ENCODE results near the gene ATP13A3. TPM values are rescaled to one million over a fixed set of nuclear protein-coding genes. Genes with fewer than 3 reads are reported as not detected.
"Not testable (repeated sequence)": the region's sequence is repeated elsewhere in the genome, so short reads cannot be mapped to it uniquely, and the experiment has no call there.

Gene ATP13A3
- total RNA-seq, 1 experiment from 2014 or later: 331 TPM

- not testable (repeated sequence) for DNase-seq; H4K20me1 ChIP-seq (ENCODE audit: insufficient read depth, low read depth, low read length); H3K4me3 ChIP-seq (ENCODE audit: low read length); H3K27me3 ChIP-seq (ENCODE audit: low read length); H3K27ac ChIP-seq (ENCODE audit: low read length); H3K4me2 ChIP-seq (ENCODE audit: low read depth, low read length, poor library complexity, severe bottlenecking); H3K79me2 ChIP-seq (ENCODE audit: low read length); H3K36me3 ChIP-seq (ENCODE audit: insufficient read depth, low read length); H2AFZ ChIP-seq (ENCODE audit: low read length); H3K9me2 ChIP-seq (replicated peaks; ENCODE audit: insufficient read depth, low read length); H3K9ac ChIP-seq (ENCODE audit: low read length); H3K9me3 ChIP-seq (ENCODE audit: low read length); H3K4me1 ChIP-seq (ENCODE audit: low read length)
Observed at GRCh38 chr3:194520682-194521162, 33.9 kb upstream of the ATP13A3 start.

DNA sequence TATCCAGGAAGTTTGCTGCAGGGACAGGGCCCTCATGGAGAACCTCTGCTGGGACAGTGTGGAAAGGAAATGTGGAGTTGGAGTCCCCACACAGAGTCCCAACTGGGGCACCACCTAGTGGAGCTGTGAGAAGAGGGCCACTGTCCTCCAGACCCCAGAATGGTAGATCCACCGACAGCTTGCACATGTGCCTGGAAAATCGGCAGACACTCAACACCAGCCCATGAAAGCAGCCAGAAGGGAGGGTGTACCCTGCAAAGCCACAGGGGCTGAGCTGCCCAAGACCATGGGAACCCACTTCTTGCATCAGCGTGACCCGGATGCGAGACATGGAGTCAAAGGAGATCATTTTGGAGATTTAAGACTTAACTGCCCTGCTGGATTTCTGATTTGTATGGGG is 33.4 kb upstream of the ATP13A3 start:
- not testable (repeated sequence) for H3K79me2 ChIP-seq (ENCODE audit: low read length); H3K9ac ChIP-seq (ENCODE audit: low read length); H3K4me2 ChIP-seq (ENCODE audit: low read depth, low read length, poor library complexity, severe bottlenecking); DNase-seq; H2AFZ ChIP-seq (ENCODE audit: low read length); H3K9me2 ChIP-seq (replicated peaks; ENCODE audit: insufficient read depth, low read length); H3K4me3 ChIP-seq (ENCODE audit: low read length); H3K9me3 ChIP-seq (ENCODE audit: low read length); H3K4me1 ChIP-seq (ENCODE audit: low read length); H3K36me3 ChIP-seq (ENCODE audit: insufficient read depth, low read length); H3K27me3 ChIP-seq (ENCODE audit: low read length); H3K27ac ChIP-seq (ENCODE audit: low read length); H4K20me1 ChIP-seq (ENCODE audit: insufficient read depth, low read depth, low read length)

DNA sequence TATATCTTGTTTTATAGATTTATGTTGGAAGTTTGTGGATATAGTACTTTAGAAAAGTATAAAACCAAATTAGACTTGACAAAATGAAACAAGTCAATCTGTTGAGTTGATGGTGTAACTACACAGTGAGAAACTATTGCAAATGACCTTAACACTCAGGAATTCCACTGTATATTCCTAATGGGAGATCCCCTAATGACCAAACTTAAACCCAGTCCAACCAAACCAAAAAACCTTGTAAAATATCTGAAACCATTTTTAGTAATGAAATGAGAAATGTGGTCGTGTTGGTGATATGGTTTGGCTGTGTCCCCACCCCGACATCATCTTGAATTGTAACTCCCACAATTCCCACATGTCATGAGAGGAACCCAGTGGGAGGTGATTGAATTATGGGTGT is 31.9 kb upstream of the ATP13A3 start:
- no peak for DNase-seq
- Histone ChIP-seq H3K4me3 (ENCODE audit: low read length) (no peak overlapping the region), H3K79me2 (ENCODE audit: low read length) (no peaks in the 10 kb centered on the region), H2AFZ (ENCODE audit: low read length) (no peak overlapping the region), H3K9me3 (ENCODE audit: low read length) (no peaks in the 10 kb centered on the region), H3K36me3 (ENCODE audit: insufficient read depth, low read length) (no peaks in the 10 kb centered on the region), H3K9me2 (replicated peaks; ENCODE audit: insufficient read depth, low read length) (no peaks in the 10 kb centered on the region), H3K27me3 (ENCODE audit: low read length) (no peaks in the 10 kb centered on the region), H3K4me2 (ENCODE audit: low read depth, low read length, poor library complexity, severe bottlenecking) (no peak overlapping the region), H3K27ac (ENCODE audit: low read length) (no peak overlapping the region), H3K4me1 (ENCODE audit: low read length) (peaks cover 7% of the 10 kb centered on the region), H3K9ac (ENCODE audit: low read length) (no peak overlapping the region), H4K20me1 (ENCODE audit: insufficient read depth, low read depth, low read length) (no peaks in the 10 kb centered on the region)

DNA sequence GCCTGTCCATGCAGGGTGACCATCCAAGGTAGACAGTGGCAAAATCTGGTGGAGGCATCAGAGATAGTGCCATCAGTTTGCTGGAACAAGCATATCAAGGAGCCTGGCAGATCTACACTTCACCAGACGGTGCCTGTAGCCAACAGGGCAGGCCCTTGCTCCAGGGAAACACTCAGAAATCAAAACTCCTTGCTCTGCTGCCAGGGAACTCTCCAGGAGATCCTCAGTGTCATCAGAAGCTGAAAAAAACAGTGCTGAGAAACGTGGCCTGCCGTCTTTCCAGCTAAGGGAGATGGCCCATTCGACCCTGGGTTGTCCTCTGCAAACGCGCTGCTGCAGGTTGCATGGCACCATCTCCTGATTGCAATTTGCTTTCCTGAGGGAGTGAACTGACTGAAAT is 30.5 kb upstream of the ATP13A3 start:
- Histone ChIP-seq H3K9me3 (ENCODE audit: low read length) (no peaks in the 10 kb centered on the region), H4K20me1 (ENCODE audit: insufficient read depth, low read depth, low read length) (peaks cover 6% of the 10 kb centered on the region; the same call in 1 of the 2 replicates), H2AFZ (ENCODE audit: low read length) (no peak overlapping the region), H3K4me3 (ENCODE audit: low read length) (no peak overlapping the region), H3K27me3 (ENCODE audit: low read length) (no peaks in the 10 kb centered on the region), H3K9ac (ENCODE audit: low read length) (no peak overlapping the region), H3K36me3 (ENCODE audit: insufficient read depth, low read length) (no peaks in the 10 kb centered on the region), H3K4me2 (ENCODE audit: low read depth, low read length, poor library complexity, severe bottlenecking) (no peak overlapping the region), H3K27ac (ENCODE audit: low read length) (no peak overlapping the region), H3K79me2 (ENCODE audit: low read length) (no peaks in the 10 kb centered on the region), H3K9me2 (replicated peaks; ENCODE audit: insufficient read depth, low read length) (no peaks in the 10 kb centered on the region), H3K4me1 (ENCODE audit: low read length) (peaks cover 7% of the 10 kb centered on the region)
- no peak for DNase-seq

DNA sequence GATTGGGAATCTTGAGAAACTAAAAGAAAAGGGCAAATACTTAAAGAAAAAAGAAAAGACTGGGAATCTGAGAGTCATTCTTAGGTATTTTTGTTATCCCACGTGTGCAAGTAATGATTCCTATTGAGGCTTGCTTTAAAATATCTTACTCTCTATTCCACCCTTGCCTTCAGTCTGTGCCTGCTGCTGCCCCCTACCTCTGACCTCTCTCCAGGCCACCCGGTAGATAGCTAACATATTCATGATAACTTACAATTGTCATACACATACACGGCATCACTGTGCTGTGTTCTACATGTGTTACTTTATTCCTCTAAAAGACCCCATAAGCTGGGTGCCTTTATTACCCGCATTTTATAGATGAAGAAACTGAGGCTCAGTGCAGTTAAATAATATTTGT is 27.8 kb upstream of the ATP13A3 start:
- Histone ChIP-seq H3K36me3 (ENCODE audit: insufficient read depth, low read length) (no peaks in the 10 kb centered on the region), H3K4me3 (ENCODE audit: low read length) (no peak overlapping the region), H3K9me3 (ENCODE audit: low read length) (no peaks in the 10 kb centered on the region), H3K9ac (ENCODE audit: low read length) (no peak overlapping the region), H3K4me1 (ENCODE audit: low read length) (no peaks in the 10 kb centered on the region; the same call in 1 of the 2 replicates), H2AFZ (ENCODE audit: low read length) (no peak overlapping the region), H3K79me2 (ENCODE audit: low read length) (no peaks in the 10 kb centered on the region), H3K9me2 (replicated peaks; ENCODE audit: insufficient read depth, low read length) (no peaks in the 10 kb centered on the region), H3K4me2 (ENCODE audit: low read depth, low read length, poor library complexity, severe bottlenecking) (no peak overlapping the region), H3K27me3 (ENCODE audit: low read length) (no peaks in the 10 kb centered on the region), H3K27ac (ENCODE audit: low read length) (no peak overlapping the region), H4K20me1 (ENCODE audit: insufficient read depth, low read depth, low read length) (peaks cover 6% of the 10 kb centered on the region; the same call in 1 of the 2 replicates)
- DNase-seq: peak; percentile 66

GRCh38 chr3:194512895-194513601 is 26.2 kb upstream of the ATP13A3 start:
- Histone ChIP-seq H3K36me3 (ENCODE audit: insufficient read depth, low read length) (no peaks in the 10 kb centered on the region), H3K27ac (ENCODE audit: low read length) (no peak overlapping the region), H3K9ac (ENCODE audit: low read length) (no peak overlapping the region), H2AFZ (ENCODE audit: low read length) (no peak overlapping the region), H4K20me1 (ENCODE audit: insufficient read depth, low read depth, low read length) (peaks cover 6% of the 10 kb centered on the region; the same call in 1 of the 2 replicates), H3K4me1 (ENCODE audit: low read length) (no peaks in the 10 kb centered on the region), H3K4me2 (ENCODE audit: low read depth, low read length, poor library complexity, severe bottlenecking) (no peak overlapping the region), H3K9me3 (ENCODE audit: low read length) (no peaks in the 10 kb centered on the region), H3K79me2 (ENCODE audit: low read length) (no peaks in the 10 kb centered on the region), H3K9me2 (replicated peaks; ENCODE audit: insufficient read depth, low read length) (no peaks in the 10 kb centered on the region), H3K27me3 (ENCODE audit: low read length) (no peaks in the 10 kb centered on the region), H3K4me3 (ENCODE audit: low read length) (no peak overlapping the region)
- DNase-seq: no peak

DNA sequence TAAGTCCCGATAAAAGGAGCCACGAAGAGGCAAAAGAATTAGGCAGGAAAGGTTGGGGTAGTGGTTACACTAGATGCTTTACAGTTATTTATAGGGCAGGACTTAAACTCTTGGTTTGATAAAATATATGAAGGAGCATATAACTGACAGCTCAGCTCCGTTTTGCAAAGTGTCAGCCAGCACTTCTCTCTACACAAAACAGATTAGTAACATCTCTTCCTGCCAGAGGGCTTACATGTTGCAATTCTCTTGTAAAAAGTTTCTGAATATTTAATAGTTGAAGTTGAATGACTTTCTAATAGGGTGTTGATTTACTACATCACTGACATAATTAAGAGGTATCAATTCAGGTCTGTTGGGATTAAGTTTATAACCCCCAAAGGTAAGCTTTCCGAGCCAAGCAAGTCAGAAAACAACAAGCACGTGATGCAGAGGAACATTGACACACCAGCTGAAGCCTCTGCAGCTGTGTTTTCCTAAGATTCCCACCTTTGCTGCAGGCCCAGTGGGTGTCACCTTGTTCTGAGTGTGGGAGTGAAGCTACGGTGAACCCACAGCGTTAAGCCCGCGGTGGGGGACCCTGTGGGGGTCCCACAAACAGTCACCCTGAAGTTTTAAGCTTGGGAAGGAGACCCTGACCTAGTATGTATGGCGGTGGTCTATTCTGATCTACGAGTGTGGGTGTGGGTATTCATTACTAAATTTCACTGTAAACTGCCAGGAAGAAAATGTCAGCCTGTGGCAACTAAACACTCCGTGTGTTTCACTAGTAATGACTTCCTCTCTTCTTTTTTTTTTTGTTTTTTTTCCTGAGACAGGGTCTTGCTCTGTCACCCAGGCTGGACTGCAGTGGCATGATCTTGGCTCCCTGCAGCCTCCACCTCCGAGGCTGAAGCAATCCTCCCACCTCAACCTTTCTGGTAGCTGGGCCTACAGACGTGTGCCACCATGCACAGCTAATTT is 22.0 kb upstream of the ATP13A3 start:
- H3K4me1 ChIP-seq (ENCODE audit: low read length): no peaks in the 10 kb centered on the region
- peaks cover 6% of the 10 kb centered on the region; the same call in 1 of the 2 replicates for H4K20me1 ChIP-seq (ENCODE audit: insufficient read depth, low read depth, low read length)
- no peak overlapping the region for H3K27ac ChIP-seq (ENCODE audit: low read length)
- H3K9ac ChIP-seq (ENCODE audit: low read length): no peak overlapping the region
- no peak overlapping the region for H2AFZ ChIP-seq (ENCODE audit: low read length)
- H3K79me2 ChIP-seq (ENCODE audit: low read length): no peaks in the 10 kb centered on the region
- no peaks in the 10 kb centered on the region for H3K27me3 ChIP-seq (ENCODE audit: low read length)
- no peaks in the 10 kb centered on the region for H3K36me3 ChIP-seq (ENCODE audit: insufficient read depth, low read length)
- no peak overlapping the region for H3K4me3 ChIP-seq (ENCODE audit: low read length)
- DNase-seq: no peak
- no peak overlapping the region for H3K4me2 ChIP-seq (ENCODE audit: low read depth, low read length, poor library complexity, severe bottlenecking)
- H3K9me2 ChIP-seq (replicated peaks; ENCODE audit: insufficient read depth, low read length): no peaks in the 10 kb centered on the region
- no peaks in the 10 kb centered on the region for H3K9me3 ChIP-seq (ENCODE audit: low read length)

- Histone ChIP-seq H3K4me3 (ENCODE audit: low read length) (no peak overlapping the region), H4K20me1 (ENCODE audit: insufficient read depth, low read depth, low read length) (no peaks in the 10 kb centered on the region), H2AFZ (ENCODE audit: low read length) (no peak overlapping the region), H3K9me3 (ENCODE audit: low read length) (no peaks in the 10 kb centered on the region), H3K4me2 (ENCODE audit: low read depth, low read length, poor library complexity, severe bottlenecking) (no peak overlapping the region), H3K79me2 (ENCODE audit: low read length) (no peaks in the 10 kb centered on the region), H3K27me3 (ENCODE audit: low read length) (no peaks in the 10 kb centered on the region), H3K9ac (ENCODE audit: low read length) (no peak overlapping the region), H3K36me3 (ENCODE audit: insufficient read depth, low read length) (no peaks in the 10 kb centered on the region), H3K9me2 (replicated peaks; ENCODE audit: insufficient read depth, low read length) (no peaks in the 10 kb centered on the region), H3K4me1 (ENCODE audit: low read length) (no peaks in the 10 kb centered on the region), H3K27ac (ENCODE audit: low read length) (no peak overlapping the region)
- no peak for DNase-seq
Observed at GRCh38 chr3:194507571-194507970, 20.8 kb upstream of the ATP13A3 start.

All from Karpas-422 (cell line).